ENCODE measurements around the gene BAIAP2L2.

DNA sequence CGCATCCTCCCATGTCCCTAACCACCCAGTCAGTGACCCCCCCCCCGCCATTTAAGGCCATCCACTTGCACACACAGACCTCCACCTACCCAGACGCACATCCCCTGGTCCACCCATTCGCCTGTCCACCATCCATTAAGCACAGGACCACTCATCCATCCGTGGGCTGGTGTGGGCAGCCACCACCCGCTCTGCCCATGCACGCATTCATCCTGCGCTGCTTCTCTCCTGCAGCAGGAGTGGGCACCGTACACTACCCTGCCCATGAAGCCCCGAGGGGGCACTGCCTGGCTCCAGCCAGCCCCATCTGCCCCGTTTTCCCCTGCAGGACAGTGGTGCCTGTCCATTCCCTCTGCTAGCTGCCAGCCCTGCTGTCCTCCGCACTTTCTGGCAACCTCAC, 22.6 kb downstream of the BAIAP2L2 start:
- TF ChIP-seq, protein P1, sequence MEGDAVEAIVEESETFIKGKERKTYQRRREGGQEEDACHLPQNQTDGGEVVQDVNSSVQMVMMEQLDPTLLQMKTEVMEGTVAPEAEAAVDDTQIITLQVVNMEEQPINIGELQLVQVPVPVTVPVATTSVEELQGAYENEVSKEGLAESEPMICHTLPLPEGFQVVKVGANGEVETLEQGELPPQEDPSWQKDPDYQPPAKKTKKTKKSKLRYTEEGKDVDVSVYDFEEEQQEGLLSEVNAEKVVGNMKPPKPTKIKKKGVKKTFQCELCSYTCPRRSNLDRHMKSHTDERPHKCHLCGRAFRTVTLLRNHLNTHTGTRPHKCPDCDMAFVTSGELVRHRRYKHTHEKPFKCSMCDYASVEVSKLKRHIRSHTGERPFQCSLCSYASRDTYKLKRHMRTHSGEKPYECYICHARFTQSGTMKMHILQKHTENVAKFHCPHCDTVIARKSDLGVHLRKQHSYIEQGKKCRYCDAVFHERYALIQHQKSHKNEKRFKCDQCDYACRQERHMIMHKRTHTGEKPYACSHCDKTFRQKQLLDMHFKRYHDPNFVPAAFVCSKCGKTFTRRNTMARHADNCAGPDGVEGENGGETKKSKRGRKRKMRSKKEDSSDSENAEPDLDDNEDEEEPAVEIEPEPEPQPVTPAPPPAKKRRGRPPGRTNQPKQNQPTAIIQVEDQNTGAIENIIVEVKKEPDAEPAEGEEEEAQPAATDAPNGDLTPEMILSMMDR (IDR thresholded peaks at IDR 0.05): no peak
- TF ChIP-seq POLR2A (IDR thresholded peaks at IDR 0.05) (no peak), POLR2AphosphoS5 (IDR thresholded peaks at IDR 0.05) (no peak), EP300 (IDR thresholded peaks at IDR 0.05) (no peak)
